GM21381 (cell line): ENCODE data around the gene CRMP1.
"Not testable (repeated sequence)": the region's sequence is repeated elsewhere in the genome, so short reads cannot be mapped to it uniquely, and the experiment has no call there.

Experiments used
- ATAC-seq: cut with Tn5 transposase; IDR thresholded peaks from one replicate; pipeline ENCODE4 v1.9.1; 2021; ENCODE audit warnings: mild to moderate bottlenecking, moderate library complexity; ENCODE audit not compliant: unreplicated experiment

The CRMP1 gene

DNA sequence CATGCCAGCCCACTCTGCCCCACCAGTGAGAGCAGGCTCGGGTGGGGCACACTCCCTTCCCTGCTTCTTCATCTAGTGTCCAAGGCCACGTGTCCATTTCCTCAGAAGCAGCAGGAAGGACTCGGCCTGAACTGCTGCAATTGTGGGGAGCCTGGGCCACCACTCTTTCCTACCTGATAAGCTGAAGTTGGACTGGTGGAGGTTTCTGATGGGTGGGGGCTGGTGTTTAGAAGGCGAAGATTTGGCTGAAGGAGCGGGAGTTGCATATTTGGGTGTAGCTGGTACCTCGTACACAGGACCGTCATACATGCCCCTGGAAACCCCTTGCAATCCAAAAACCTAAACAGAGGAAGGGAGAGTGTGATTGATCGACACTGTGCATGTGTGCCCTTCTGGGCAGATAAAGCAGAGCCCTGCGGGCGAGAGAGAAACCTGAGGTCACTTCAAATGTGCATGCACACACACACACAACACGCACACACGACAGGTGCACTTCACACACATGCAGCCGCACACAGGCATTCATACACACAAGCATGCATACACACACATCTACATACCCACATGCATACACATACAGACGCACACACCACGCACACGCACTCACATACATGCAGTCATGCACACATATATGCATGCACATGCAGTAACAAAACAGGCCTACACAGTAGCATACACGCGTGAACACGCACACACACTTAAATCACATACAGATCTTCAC is 67.4 kb downstream of the CRMP1 start:
- no peak for ATAC-seq

DNA sequence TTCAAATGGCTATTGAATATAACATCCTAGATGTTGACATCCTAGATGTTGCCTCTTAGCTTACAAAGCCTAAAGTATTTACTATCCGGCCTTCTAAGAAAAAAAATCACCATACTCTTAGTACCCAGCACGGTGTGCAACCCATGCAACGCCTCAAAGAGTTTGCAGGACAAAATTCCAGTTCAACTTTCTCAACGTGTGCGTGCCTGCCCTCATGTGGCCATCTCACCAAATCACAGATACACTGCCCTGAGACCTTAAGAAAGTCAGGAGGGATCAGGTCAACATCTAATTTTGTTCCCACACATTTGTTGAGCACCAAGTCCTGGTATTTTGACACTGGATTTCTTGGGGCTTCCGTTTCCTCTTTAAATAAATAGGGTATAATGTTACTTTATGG is 68.3 kb downstream of the CRMP1 start:
- ATAC-seq, result no peak

DNA sequence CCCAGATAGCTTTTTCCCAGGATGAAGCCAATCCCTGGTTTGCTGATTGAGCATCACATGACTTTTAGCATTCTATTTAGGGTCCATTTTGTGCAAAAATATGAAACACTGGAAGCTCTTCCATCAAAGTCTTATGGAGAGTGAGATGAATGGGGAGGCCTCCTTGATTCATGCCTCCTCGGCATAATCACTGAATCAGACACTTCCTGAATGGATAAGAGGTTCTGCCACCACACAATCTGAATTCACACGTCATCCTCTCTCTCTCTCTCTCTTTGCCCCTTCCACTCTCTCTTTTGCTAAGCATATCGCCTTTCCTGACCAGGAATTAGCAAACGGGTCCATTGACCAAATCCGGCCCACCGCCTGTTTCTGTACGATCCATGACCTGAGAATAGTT is 68.7 kb downstream of the CRMP1 start:
- no peak for ATAC-seq

DNA sequence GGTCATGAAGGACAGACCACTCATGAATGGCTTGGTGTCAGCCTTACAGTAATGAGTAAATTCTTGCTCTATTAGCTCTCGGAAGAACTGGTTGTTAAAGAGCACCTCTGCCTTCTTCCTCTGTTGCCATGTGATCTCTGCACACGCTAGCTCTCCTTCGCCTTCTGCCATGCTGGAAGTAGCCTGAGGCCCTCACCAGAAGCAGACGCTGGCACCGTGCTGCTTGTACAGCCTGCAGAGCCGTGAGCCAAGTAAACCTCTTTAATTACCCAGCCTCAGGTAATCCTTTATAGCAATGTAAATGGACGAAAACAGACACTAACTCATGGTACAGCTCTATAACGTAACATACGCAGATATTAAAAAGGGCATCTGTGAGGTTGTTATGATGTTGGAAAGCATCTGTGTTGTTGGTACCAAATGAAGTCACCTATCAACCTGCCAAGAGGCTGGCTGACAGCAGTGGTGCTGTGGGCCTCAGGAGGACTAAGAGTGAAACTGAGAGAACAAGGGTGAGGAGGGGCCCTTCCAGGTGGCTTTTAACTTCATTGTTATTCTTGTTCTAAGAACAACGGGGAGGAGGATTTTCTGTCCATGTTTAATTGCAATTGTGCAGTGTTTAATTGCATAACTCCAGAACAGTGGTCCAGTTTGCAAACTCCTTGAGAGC is 69.2 kb downstream of the CRMP1 start:
- ATAC-seq, result no peak

DNA sequence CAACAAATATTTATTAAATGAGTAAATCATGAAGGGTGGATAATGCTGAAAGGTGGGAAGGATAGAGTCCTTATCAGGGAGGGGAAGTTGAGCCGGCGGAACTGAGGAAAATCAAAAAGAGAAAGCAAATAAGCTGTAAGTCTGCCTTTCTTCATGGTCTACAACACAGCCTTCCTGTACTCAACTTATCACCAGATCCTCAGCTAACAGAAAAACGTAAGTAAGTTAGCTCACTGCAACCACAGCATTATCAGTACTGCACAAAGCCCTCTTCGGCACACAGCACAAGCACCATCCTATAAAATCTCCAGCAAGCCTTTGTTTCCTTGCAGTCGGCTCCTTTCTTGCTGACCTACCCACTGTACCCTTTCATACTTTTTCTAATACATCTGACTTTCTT is 70.3 kb downstream of the CRMP1 start:
- ATAC-seq, result no peak

DNA sequence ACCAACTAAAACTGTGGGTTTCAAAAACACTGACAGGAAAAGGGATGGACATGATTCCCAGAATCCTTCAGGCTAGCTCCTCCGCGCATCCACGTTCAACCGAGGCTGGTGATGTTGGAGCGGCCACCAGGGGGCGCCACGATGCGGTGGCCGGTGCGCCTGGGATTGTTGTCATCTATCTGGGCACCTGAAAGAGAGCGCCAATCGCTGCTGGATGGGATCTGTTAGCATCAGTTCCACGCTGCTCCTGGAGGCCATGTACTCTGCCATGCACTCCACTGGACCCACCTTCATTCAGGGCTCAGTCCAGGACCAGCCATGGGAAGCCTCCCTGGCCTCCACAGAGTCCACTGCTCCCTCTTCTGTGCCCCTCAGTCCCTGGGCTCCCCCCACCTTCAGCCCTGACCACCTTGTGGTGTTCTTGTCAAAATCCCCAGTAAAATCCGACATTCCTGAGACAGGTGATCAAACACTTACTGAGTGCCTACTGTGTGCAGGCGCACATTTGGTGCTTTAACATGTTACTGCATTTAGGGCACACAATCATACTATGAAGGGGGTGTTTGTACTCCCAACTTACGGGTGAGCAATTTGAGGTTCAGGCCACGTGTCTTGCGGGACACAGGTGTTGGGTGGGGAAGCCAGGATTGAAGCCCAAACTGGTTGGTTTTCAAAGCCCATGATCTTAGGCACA is 71.1 kb downstream of the CRMP1 start:
- no peak for ATAC-seq

DNA sequence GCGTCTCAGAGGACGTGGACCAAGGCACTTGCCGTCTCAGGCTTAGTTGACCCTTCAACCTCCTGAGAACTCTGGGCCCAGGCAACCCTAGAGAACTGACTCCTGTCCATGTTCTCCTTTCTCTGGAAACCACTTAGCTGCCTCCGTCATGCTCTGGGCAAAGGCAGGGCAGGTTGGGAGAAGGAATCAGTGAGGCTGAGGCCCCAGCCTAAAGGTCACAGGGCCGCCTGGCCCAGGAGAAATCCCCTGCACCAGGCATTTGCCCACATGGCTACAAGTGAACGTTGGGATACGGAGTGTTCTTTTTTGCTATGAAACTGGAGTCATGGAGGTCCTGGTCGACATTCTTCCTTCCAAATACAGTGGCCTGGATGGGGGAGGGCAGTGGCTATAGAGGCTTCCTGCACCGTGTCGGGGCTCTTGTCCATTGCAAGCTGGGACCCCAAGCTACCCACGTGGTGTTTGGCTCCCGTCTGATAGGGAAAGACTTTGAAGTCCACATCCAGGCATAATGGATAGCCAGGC is 76.0 kb downstream of the CRMP1 start:
- no peak for ATAC-seq

DNA sequence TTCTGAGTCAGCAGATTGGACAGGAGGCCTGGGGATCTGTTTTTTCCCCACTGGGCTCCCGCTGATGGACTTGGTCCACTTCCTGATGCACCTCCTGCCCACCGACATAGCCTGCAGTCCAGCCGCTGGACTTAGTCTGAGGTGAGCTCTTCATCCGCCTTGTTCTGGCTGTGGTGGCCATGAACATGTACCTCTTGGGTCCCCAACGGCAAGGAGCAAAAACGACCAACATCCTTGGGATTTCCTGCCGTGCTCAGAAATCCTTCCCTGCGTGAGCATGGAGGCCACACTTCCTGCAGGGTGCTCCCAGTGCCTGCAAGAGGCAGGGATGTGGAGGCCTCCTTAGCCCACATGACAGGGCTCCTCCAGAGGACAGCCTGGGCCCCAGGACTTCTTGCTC is 76.8 kb downstream of the CRMP1 start:
- ATAC-seq, result no peak

DNA sequence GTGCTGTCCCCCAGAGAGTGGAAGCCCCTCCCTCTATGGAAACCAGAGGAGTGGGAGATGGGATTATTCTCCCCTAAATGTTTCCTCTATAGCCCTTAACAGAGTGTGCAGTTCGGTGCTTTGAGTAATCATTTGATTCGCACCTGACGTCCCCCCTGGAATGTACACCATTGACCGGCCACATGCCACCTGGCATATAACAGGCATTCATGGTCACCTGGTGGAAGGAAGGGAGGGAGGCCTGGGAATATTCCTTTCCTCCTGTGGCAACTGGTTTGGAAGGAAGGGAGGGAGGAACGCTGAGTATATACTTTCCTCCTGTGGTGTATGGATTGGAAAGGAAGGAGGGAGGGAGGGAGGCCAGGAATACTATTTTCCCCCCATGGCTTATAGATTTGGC is 77.2 kb downstream of the CRMP1 start:
- no peak for ATAC-seq

DNA sequence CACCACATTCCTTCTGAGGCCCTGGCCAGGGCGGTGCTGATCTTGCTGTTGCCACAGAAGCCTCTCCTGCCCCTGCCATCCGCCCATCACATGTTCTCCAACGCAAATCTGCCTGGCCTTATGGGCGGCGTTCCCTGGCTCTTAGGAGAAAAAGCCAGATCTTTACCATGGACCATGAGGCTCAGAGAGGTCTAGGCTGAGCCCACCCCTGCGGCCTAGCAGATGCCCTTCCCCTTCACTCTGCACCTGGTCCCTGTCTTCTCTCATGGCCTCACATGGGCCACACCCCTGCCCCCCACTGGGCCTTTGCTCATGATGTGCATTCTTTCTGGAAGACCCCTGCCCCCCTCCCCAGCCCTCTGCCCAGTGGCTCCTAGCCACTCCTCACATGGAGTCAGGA is 78.5 kb downstream of the CRMP1 start:
- ATAC-seq, result no peak

DNA sequence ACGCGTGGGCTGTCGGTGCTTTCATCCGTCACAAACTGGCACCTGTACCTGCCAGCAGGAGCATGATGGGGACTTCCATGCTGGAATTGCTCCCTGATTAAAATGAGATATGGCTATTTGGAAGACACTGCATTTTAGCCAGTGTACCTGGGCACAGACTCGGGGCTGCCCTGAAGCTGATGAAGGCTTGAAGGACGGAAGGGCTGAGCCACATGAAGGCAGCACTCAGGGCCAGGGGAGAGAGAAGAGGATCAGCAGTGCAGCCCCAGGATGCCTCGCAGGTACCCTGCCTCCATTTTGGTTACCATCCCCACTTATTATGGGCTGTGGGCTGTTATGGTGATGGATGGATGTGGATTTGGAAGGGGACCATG is 79.0 kb downstream of the CRMP1 start:
- ATAC-seq, result no peak

DNA sequence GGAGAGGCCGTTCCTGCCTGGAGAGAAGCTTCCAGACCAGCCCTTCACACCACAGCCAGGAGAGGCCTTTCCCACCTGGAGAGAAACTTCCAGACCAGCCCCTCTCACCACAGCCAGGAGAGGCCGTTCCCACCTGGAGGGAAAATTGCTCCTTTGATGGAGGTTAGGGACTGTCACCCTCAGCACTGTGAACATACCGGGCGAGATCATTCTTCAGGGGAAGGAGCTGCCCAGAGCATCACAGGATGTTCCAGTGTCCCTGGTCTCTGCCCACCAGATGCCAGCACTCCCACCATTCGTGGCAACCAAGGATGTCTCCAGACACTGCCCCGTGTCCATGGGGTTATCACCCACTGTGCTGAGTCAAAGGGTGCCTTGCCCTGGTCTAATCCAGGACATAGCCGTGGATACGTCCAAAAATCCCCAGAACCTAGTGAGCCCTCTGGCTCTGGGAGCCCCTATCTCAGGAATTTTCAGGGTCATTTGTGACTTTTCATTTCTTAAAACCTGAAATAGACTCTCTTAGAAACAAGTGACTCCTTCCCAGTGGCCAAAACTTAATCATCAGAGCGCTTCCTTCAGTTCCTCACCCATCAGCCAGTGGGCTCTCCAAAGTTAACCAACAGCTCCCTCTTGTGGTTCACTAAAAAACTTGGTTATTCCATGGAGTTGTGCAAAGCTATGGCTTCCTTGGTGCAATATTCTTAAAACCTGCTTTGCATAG is 80.2 kb downstream of the CRMP1 start:
- no peak for ATAC-seq

DNA sequence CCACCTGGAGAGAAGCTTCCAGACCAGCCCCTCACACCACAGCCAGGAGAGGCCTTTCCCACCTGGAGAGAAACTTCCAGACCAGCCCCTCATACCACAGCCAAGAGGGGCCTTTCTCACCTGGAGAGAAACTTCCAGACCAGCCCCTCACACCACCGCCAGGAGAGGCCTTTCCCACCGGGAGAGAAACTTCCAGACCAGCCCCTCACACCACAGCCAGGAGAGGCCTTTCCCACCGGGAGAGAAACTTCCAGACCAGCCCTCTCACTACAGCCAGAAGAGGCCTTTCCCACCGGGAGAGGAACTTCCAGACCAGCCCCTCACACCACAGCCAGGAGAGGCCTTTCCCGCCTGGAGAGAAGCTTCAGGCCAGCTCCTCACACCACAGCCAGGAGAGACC is 80.8 kb downstream of the CRMP1 start:
- ATAC-seq, result not testable (repeated sequence)

DNA sequence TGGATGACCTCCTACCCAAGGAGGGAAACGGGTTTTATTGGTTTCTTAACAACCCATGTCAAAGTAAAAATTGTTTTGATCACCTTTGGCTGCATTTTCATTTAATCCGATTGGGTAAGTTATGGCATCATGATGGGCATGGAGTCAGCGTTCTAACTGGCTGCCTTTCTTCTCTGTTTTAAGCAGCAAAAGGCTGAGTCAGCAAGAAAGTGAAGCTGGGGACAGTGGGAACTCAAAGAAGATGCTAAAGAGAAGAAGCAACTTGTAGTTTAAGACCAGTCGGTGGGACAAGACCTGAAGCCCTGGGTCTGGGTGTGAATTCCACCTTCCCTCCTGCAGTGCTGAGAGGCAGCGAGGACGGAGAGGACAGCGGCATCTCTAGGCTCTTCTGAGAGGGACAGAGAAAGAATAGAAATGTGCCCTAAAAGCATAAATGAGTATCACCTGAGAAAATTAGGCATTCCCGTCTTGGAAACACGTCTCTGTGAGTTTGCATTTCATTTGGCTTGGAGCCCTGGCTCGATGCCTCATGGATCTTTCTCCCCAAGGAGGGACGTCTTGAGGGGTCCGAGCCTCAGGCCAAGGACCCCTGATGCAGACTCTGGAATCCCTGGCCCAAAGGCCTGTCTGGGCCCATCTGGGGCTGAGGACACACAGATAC is 82.0 kb downstream of the CRMP1 start:
- no peak for ATAC-seq

DNA sequence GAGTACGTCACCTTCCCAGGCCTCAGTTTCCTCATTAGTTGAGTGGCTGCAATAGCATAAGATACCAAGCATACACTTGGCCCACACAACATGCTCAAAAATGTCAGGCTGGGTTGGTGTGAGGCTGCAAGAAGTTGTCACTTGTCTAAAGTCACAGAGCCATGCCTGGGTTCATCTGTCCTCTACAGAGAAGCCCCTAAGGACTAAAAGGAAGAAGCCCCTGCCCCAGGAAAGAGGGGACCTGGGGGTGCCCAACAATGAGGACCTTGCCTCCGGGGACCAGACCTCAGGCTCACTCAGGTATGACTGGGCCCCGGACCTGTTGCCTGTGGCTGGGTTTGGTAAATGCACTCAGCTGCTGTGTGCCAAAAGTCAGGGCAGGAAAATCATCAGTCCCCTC is 82.7 kb downstream of the CRMP1 start:
- ATAC-seq, result no peak

DNA sequence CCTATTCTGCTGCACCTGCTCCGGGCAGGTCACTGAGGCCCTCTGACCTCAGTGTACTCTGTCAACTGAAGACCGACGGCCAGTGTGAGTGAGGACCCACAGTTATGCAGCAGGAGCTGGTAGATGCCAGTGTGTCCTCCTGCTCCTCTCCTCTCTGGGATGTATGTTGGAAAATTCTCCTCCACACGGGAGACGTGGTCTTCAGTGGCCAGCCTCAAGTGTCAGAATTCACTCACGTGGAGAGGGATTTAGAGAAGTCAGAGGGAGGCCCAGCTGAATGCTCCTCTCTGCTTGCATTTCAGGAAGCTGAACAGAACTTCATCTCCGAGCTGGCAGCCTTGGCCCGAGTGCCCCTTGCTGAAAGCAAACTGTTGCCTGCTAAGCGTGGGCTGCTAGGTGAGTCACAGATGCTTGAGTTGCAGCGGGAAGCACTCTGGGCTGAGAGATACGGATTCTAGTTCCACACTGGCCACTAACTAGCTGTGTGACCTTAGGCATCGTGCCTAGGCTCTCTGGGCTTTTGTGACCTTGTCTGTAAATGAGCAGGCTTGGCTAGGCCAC is 83.6 kb downstream of the CRMP1 start:
- no peak for ATAC-seq

DNA sequence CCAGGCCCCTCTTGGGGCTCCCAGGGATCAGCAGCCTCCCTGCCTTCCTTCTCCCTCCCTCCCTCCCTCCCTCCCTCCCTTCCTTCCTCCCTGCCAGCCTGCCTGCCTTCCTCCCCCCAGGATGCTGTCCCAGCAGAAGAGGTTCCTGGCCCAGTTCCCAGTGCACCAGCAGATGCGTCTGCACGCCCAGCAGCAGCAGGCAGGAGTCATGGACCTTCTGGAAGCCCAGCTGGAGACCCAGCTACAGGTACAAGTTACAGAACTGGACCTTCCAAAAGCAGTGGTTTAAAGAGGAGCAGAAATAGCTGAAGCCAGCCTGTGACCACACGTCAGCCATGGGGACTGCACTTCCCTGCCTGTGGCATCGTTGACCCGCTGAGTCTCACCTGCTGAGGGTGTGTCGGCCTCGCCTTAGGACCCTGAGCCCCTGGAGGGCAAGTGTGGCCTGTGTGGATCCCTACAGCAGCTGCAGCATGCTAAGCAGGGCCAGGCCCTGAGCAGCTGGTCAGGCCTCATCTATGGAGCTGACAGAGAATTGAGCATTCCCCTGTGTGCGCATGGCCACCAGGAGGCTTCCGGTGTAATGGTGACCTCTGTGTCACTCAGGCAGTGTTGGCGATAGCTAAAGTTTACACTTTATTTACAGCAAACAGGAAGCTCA is 84.7 kb downstream of the CRMP1 start:
- no peak for ATAC-seq

DNA sequence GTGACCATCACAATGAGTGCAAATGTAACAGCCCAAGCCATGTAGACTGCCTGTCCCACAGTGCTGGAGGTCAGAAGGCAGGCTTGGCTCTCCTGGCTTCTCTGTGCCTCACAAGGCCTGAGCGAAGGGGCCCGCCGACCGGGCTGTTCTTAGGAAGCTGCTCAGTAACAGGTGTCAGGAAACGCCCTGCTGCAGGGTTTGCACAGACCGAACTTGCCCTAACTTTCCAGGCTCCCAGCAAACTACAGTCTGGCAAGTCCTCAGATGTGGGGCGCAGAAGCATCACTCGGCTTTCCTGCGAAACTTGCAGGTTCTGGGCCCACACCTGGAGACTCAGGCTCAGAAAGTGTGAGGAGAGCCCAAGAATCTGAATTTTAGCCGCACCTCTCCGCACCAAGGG is 87.6 kb downstream of the CRMP1 start:
- ATAC-seq, result no peak

DNA sequence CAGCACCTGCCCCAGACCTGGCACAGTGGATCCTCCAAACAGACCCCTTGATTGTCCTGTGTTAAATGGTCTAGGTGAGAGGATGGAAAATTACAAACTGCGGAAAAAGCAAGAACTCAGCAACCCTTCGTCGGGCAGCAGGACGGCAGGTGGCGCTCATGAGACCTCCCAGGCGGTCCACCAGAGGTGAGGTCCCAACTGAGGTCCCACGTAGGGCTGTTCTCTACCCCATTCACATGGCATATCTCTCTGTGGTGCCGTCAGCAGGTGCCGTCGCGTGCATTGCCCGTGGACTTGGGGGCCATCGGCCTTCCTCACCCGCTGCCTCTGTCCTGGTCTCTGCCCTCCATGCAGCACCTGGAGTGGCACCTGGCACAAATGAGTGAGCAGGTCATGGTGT is 88.2 kb downstream of the CRMP1 start:
- ATAC-seq, result no peak

DNA sequence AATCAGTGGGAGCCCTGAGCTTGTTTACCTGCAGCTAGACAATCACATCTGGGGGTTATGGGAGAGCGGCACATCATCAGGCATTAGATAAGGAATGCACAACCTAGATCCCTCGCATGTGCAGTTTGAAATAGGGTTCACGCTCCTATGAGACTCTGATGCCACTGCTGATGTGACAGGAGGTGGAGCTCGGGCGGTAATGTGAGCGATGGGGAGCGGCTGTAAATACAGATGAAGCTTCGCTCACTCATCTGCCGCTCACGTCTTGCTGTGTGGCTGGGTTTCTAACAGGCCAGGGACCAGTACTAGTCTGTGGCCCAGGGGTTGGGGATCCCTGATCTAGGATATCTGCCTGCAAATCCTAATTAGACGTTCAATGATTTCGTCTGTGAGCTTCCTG is 90.3 kb downstream of the CRMP1 start:
- no peak for ATAC-seq
